IMR-90 (cell line): ENCODE data around the gene ELAVL4. TPM values are rescaled to one million over a fixed set of nuclear protein-coding genes. Genes with fewer than 3 reads are reported as not detected.

ENCODE experiments used
- ATAC-seq: fragments of 200-7000 bp; cut with Tn5 transposase; 2 replicates; pipeline ENCODE4 v1.9.1; 2020; ENCODE audit warnings: low read depth, mild to moderate bottlenecking, moderate library complexity
- BruUV-seq: library from RNA; stranded (reverse); fragments of 400-500 nt; replicated peaks from 2 replicates; lab custom pipeline; 2021; lab: Mats Ljungman, UMichigan
- CTCF ChIA-PET: fragments of 300-600 bp; formaldehyde crosslinking; extraction: SDS; loops from one replicate; lab custom pipeline; 2021; ENCODE audit warnings: antibody characterized with exemption; lab: Yijun Ruan, JAX
- POLR2A ChIA-PET: fragments of 300-600 bp; sonication (Branson Sonifier 250); formaldehyde crosslinking; loops from one replicate; lab custom pipeline; 2022; ENCODE audit warnings: antibody characterized with exemption; ENCODE audit not compliant: unreplicated experiment; lab: Charles Lee
- DNase-seq: peaks from one replicate; pipeline ENCODE4 v3.0.0; 2013
- H2AFZ ChIP-seq: replicated peaks from 2 replicates; pipeline ENCODE3; 2013; ENCODE audit warnings: low read length, mild to moderate bottlenecking; ENCODE audit not compliant: poor library complexity
- H2AK5ac ChIP-seq: 2 replicates; pipeline ENCODE4 v1.6.1; 2013; ENCODE audit warnings: low read depth, low read length, inconsistent platforms
- H2AK9ac ChIP-seq: replicated peaks from 2 replicates; pipeline ENCODE3; 2013; ENCODE audit warnings: mild to moderate bottlenecking, low read depth, low read length, moderate library complexity; ENCODE audit not compliant: poor library complexity
- H2BK120ac ChIP-seq: 2 replicates; pipeline ENCODE4 v1.6.1; 2013; ENCODE audit warnings: low read depth, low read length, inconsistent platforms
- H2BK15ac ChIP-seq: 3 replicates; pipeline ENCODE4 v1.6.1; 2013; ENCODE audit warnings: low read depth, low read length, inconsistent platforms
- H2BK20ac ChIP-seq: 2 replicates; pipeline ENCODE4 v1.6.1; 2013; ENCODE audit warnings: low read depth, mild to moderate bottlenecking, inconsistent platforms, low read length, moderate library complexity
- H2BK5ac ChIP-seq: 2 replicates; pipeline ENCODE4 v1.6.1; 2013; ENCODE audit warnings: mild to moderate bottlenecking, low read depth, low read length, inconsistent platforms; ENCODE audit not compliant: poor library complexity, severe bottlenecking
- H3K14ac ChIP-seq: replicated peaks from 2 replicates; pipeline ENCODE4 v1.6.1; 2013; ENCODE audit warnings: low read depth, low read length, inconsistent platforms
- H3K18ac ChIP-seq: 2 replicates; pipeline ENCODE4 v1.6.1; 2013; ENCODE audit warnings: low read depth, low read length, control low read depth
- H3K23ac ChIP-seq: 2 replicates; pipeline ENCODE4 v1.6.1; 2013; ENCODE audit warnings: low read depth, low read length, inconsistent platforms
- H3K27ac ChIP-seq: 2 replicates; pipeline ENCODE4 v1.5.1; 2013; ENCODE audit warnings: mild to moderate bottlenecking, control low read depth, low read length; ENCODE audit not compliant: insufficient read depth
- H3K27me3 ChIP-seq: 2 replicates; pipeline ENCODE4 v1.6.1; 2013; ENCODE audit warnings: low read length; ENCODE audit not compliant: control insufficient read depth, insufficient read depth
- H3K36me3 ChIP-seq: 2 replicates; pipeline ENCODE4 v1.6.1; 2013; ENCODE audit warnings: low read length, mixed read lengths; ENCODE audit not compliant: control insufficient read depth, insufficient read depth
- H3K4ac ChIP-seq: 2 replicates; pipeline ENCODE4 v1.6.1; 2013; ENCODE audit warnings: low read depth, low read length, inconsistent platforms
- H3K4me1 ChIP-seq: 2 replicates; pipeline ENCODE4 v1.6.1; 2013; ENCODE audit warnings: low read length, mixed read lengths; ENCODE audit not compliant: control insufficient read depth, insufficient read depth
- H3K4me2 ChIP-seq: 2 replicates; pipeline ENCODE4 v1.6.1; 2013; ENCODE audit warnings: low read depth, mild to moderate bottlenecking, control low read depth, low read length, moderate library complexity
- H3K4me3 ChIP-seq: 2 replicates; pipeline ENCODE4 v1.5.1; 2013; ENCODE audit warnings: low read depth, mild to moderate bottlenecking, control low read depth, low read length, moderate library complexity; ENCODE audit not compliant: insufficient read depth
- H3K56ac ChIP-seq: 2 replicates; pipeline ENCODE4 v1.6.1; 2013; ENCODE audit warnings: low read length, inconsistent platforms; ENCODE audit not compliant: insufficient read depth; ENCODE audit errors: extremely low read depth
- H3K79me1 ChIP-seq, 2 experiments: 2 replicates each; pipeline ENCODE4 v1.6.1; 2013; ENCODE audit warnings: low read length in 2 of 2, inconsistent platforms in 1 of 2, low read depth in 1 of 2
- H3K9ac ChIP-seq: 2 replicates; pipeline ENCODE4 v1.6.1; 2013; ENCODE audit warnings: low read depth, low read length, control low read depth
- H3K9me1 ChIP-seq: 2 replicates; pipeline ENCODE4 v1.6.1; 2013; ENCODE audit warnings: low read length, inconsistent platforms; ENCODE audit not compliant: insufficient read depth
- H3K9me3 ChIP-seq: 2 replicates; pipeline ENCODE4 v1.6.1; 2013; ENCODE audit warnings: low read length; ENCODE audit not compliant: control insufficient read depth, insufficient read depth
- H4K20me1 ChIP-seq: 2 replicates; pipeline ENCODE4 v1.6.1; 2013; ENCODE audit warnings: low read length, inconsistent platforms; ENCODE audit not compliant: insufficient read depth
- H4K5ac ChIP-seq: 2 replicates; pipeline ENCODE4 v1.6.1; 2013; ENCODE audit warnings: mild to moderate bottlenecking, low read depth, low read length, control low read depth
- H4K8ac ChIP-seq, 2 experiments: 2 replicates each; pipeline ENCODE4 v1.6.1; 2013; ENCODE audit warnings: low read depth in 2 of 2, low read length in 2 of 2, control low read depth in 1 of 2, inconsistent platforms in 1 of 2
- H4K91ac ChIP-seq: 2 replicates; pipeline ENCODE4 v1.6.1; 2013; ENCODE audit warnings: low read depth, low read length, inconsistent platforms; ENCODE audit not compliant: insufficient read depth
- ELK1 ChIP-seq: fragments of 150-350 bp; IDR thresholded peaks from 2 replicates; pipeline ENCODE4 v1.6.1; 2016; ENCODE audit warnings: low read depth, mild to moderate bottlenecking, low read length, moderate library complexity, borderline replicate concordance
- MAFK ChIP-seq: IDR thresholded peaks from 2 replicates; pipeline ENCODE4 v1.6.1; 2012; ENCODE audit warnings: low read depth, low read length, improper control_type of control experiment
- POLR2A ChIP-seq: IDR thresholded peaks from 2 replicates; pipeline ENCODE4 v1.6.1; 2012; ENCODE audit warnings: mild to moderate bottlenecking, low read depth, low read length
- RCOR1 ChIP-seq: IDR thresholded peaks from 2 replicates; pipeline ENCODE4 v1.6.1; 2012; ENCODE audit warnings: mild to moderate bottlenecking, low read length, improper control_type of control experiment; ENCODE audit not compliant: insufficient replicate concordance
- SMC3 ChIP-seq: fragments of 150-350 bp; IDR thresholded peaks from 2 replicates; pipeline ENCODE4 v1.6.1; 2016; ENCODE audit warnings: low read depth, mild to moderate bottlenecking, antibody characterized with exemption, low read length, moderate library complexity
- USF2 ChIP-seq: fragments of 150-350 bp; IDR thresholded peaks from 2 replicates; pipeline ENCODE4 v1.6.1; 2017; ENCODE audit warnings: mild to moderate bottlenecking, antibody characterized with exemption, low read length, low read depth
- WGBS, 2 experiments: methylation state at CpG; one replicate each; pipeline versions ENCODE4 v1.1.5 to v1.1.7; 2013; ENCODE audit warnings: missing lambda C conversion rate in 2 of 2; ENCODE audit not compliant: insufficient read length in 1 of 2; ENCODE audit errors: extremely low coverage in 2 of 2; 5-methylcytosine and 5-hydroxymethylcytosine counted together
- dilution Hi-C: fragments of 300-500 bp; cut with HindIII; formaldehyde crosslinking; loops from one replicate; pipeline ENCODE4 v1.14.3; 2018; ENCODE audit warnings: low sequenced_read_pairs; ENCODE audit not compliant: unreplicated experiment
- in situ Hi-C: fragments of 300-500 bp; cut with MboI; formaldehyde crosslinking; loops from 3 replicates; pipeline ENCODE4 v1.14.3; 2019; ENCODE audit warnings: low sequenced_read_pairs, inconsistent platforms, mixed read lengths
- intact Hi-C: fragments of 100-400 bp; cut with micrococcal nuclease; formaldehyde crosslinking; loops from 2 replicates; pipeline ENCODE4 v1.10.0; 2022
- polyA plus RNA-seq, 3 experiments: library from polyadenylated mRNA; depleted of rRNA; stranded (reverse); fragments of >200 nt; gene quantifications; 2 replicates each; pipeline ENCODE4 v1.2.3, GENCODE V29; 2012; ENCODE audit warnings: low replicate concordance in 1 of 3
- total RNA-seq: library from RNA; depleted of rRNA; stranded (reverse); fragments of >200 nt; gene quantifications from 2 replicates; pipeline ENCODE4 v1.2.3, GENCODE V29; 2012

Gene ELAVL4
- total and polyA plus RNA-seq, 2 of the 4 experiments (the other 2 are of a cell fraction) = not detected

DNA sequence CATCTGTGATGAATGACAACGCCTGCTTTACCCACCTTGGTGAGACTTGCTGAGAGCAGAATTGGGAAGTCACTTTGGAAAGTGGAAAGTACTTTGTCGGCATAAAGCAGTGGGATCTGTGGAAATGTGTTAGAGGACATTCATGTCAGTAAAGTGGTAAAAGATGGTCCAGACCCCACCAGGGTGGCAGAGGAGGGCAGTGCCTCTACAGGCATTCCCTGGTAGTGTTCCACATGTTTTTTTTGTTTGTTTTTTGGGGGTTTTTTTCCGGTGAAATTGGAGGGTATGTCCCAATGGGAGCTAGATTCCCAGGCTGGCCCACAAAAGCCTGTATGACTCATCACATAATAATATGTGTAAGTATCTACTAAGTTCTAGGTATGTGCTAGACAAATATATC, 80.6 kb downstream of the ELAVL4 start:
- no peak for ATAC-seq
- H3K4me2 ChIP-seq = no peak overlapping the region
- H3K79me1 ChIP-seq = no peaks in the 10 kb centered on the region
- no peak overlapping the region for H3K23ac ChIP-seq
- H4K5ac ChIP-seq = no peak overlapping the region
- H4K20me1 ChIP-seq = no peaks in the 10 kb centered on the region
- peaks cover 3% of the 10 kb centered on the region; the same call in 1 of the 2 replicates for H3K9me3 ChIP-seq
- no TSS peak for BruUV-seq
- H3K4me1 ChIP-seq = no peaks in the 10 kb centered on the region
- intact Hi-C loops = no loop called here
- H2BK20ac ChIP-seq = no peak overlapping the region
- no peak overlapping the region for H2AK9ac ChIP-seq
- TF ChIP-seq RCOR1 = no peak
- no peak for TF ChIP-seq USF2
- TF ChIP-seq POLR2A = no peak
- no peak for TF ChIP-seq SMC3
- no peak for TF ChIP-seq ELK1
- no peak for TF ChIP-seq MAFK
- dilution Hi-C loops = no loop called here
- H3K27ac ChIP-seq = no peak overlapping the region
- H3K56ac ChIP-seq = no peak overlapping the region
- CTCF ChIA-PET = no interaction called here
- 40% methylated on average over 1 of the region's 3 CpGs; no CpG with 5 or more reads in 1 of the 2 experiments for WGBS, 2 experiments
- H3K14ac ChIP-seq = no peak overlapping the region
- no peak overlapping the region for H3K4me3 ChIP-seq
- no peak for DNase-seq
- no peaks in the 10 kb centered on the region for H3K9me1 ChIP-seq
- POLR2A ChIA-PET = no interaction called here
- H2BK5ac ChIP-seq = no peak overlapping the region
- no peak overlapping the region for H2AFZ ChIP-seq
- H2BK15ac ChIP-seq = no peak overlapping the region
- no peak overlapping the region for H3K18ac ChIP-seq
- no peak overlapping the region for H3K4ac ChIP-seq
- no peak overlapping the region for H2BK120ac ChIP-seq
- in situ Hi-C loops = no loop called here
- no peaks in the 10 kb centered on the region for H3K36me3 ChIP-seq
- no peak overlapping the region for H4K91ac ChIP-seq
- H3K9ac ChIP-seq = no peak overlapping the region
- H3K27me3 ChIP-seq = no peaks in the 10 kb centered on the region
- H2AK5ac ChIP-seq = no peak overlapping the region
- no peak overlapping the region for H4K8ac ChIP-seq
